ENCODE results near the gene IKZF1. TPM values are rescaled to one million over a fixed set of nuclear protein-coding genes. Genes with fewer than 3 reads are reported as not detected.
"Not testable (repeated sequence)": the region's sequence is repeated elsewhere in the genome, so short reads cannot be mapped to it uniquely, and the experiment has no call there.

IKZF1 gene
- polyA plus RNA-seq, 3 donors, result 1.3 to 3.9 (median 3.4) TPM

DNA sequence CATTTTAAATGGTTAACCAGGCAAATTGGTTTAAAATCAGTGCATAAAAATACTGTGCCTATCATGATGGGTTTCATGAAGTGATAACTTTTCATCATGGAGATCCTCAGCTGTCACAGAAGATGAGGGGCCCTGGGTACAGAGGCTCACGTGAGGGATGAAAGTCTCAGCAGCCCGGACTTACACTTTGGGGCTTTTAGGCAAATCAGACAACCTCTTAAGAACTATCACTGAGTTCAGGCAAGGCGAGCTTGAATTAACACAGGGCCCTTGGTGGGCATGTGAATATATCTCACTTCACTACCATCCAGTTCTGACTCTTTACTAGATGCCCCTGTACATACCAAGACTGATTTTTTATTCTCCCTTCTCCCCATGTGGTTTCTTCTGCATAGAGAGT is 19.6 kb downstream of the IKZF1 start:
- H3K27ac ChIP-seq (ENCODE audit: low read depth, low read length), result no peak overlapping the region
- 62 to 72% (median 71%) methylated on average over 3 of the region's 3 CpGs for WGBS, 3 donors

DNA sequence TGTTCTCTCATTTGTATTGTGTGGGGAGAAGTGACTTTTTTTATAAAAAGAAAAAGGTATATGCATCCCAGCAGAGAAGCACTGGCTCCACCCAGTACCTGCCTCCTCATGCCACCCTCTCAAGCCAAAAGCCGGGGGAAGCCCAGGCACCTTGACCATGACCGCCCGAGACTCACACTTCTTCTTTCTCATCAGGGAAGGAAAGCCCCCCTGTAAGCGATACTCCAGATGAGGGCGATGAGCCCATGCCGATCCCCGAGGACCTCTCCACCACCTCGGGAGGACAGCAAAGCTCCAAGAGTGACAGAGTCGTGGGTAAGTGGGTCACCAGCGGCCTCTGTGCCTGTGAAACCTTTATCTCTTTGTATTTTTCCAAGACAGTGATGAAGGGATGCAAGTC is 22.9 kb downstream of the IKZF1 start:
- no peak overlapping the region for H3K27ac ChIP-seq (ENCODE audit: low read depth, low read length)
- WGBS, 3 donors, result 82 to 94% (median 93%) methylated on average over 9 to 10 of the region's 10 CpGs

DNA sequence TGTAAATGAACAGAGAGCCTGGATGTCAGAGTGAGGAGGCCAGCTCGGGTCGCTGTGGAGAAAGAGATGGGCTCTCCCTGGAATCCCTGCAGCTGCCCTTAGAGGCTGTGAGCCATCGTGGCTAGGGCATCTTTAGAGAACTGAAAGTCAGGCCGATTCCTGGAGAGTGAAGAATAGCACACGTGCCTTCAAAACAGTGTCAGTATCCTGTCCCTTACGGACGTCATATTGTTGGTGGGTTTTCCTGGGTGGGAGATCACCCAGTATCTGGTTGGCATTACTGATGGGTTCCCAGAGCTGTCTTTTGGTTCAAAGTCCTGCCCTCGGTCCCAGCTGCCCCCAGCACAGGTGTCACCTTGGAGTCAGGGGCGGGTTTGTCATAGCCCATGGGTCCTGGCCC is 25.3 kb downstream of the IKZF1 start:
- 71 to 76% (median 74%) methylated on average over 9 of the region's 9 CpGs for WGBS, 3 donors
- no peak overlapping the region for H3K27ac ChIP-seq (ENCODE audit: low read depth, low read length)

- H3K27ac ChIP-seq (ENCODE audit: low read depth, low read length), result no peak overlapping the region
- 57 to 70% (median 62%) methylated on average over 4 of the region's 4 CpGs for WGBS, 3 donors
Observed at GRCh38 chr7:50330254-50330653, 25.7 kb downstream of the IKZF1 start.

DNA sequence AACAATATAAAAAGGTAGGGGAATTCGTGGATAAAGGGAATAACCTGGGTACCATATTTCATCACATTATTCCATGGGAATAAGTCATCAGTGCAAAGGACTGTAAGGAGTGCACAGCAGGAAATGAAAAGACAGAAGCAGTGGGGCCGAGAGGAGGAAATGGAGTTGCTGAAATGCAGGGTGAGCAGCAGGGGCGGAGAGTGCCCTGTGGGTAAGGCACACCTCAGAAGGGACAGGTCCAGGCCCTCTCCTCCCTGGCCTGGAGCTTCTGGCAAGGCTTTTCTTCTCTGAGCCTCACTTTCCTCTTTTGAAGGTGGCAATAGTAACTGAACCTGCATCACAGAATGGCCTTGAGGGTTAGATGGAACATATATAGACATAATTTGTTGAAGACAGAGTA is 26.2 kb downstream of the IKZF1 start:
- no peak overlapping the region for H3K27ac ChIP-seq (ENCODE audit: low read depth, low read length)
- WGBS, 3 donors, result 36 to 52% (median 43%) methylated on average over 3 of the region's 3 CpGs

- no peak overlapping the region for H3K27ac ChIP-seq (ENCODE audit: low read depth, low read length)
- 45 to 60% (median 53%) methylated on average over 2 of the region's 2 CpGs for WGBS, 3 donors
Observed at GRCh38 chr7:50331564-50332208, 27.2 kb downstream of the IKZF1 start.

GRCh38 chr7:50332241-50333165 is 28.0 kb downstream of the IKZF1 start:
- 61 to 67% (median 66%) methylated on average over 8 of the region's 8 CpGs for WGBS, 3 donors
- no peak overlapping the region for H3K27ac ChIP-seq (ENCODE audit: low read depth, low read length)

GRCh38 chr7:50333221-50333651 is 28.7 kb downstream of the IKZF1 start:
- H3K27ac ChIP-seq (ENCODE audit: low read depth, low read length), result no peak overlapping the region
- 7 to 10% (median 8%) methylated on average over 9 of the region's 9 CpGs for WGBS, 3 donors

- H3K27ac ChIP-seq (ENCODE audit: low read depth, low read length), result no peak overlapping the region
Observed at GRCh38 chr7:50334341-50334994, 30.0 kb downstream of the IKZF1 start.

GRCh38 chr7:50335230-50335794 is 30.8 kb downstream of the IKZF1 start:
- 96 to 100% (median 98%) methylated on average over 1 of the region's 1 CpG for WGBS, 3 donors
- no peak overlapping the region for H3K27ac ChIP-seq (ENCODE audit: low read depth, low read length)

More at GRCh38 chr7:50334341-50334994, 30.0 kb downstream of the IKZF1 start:
- WGBS, 3 donors, result 94 to 100% (median 95%) methylated on average over 1 of the region's 1 CpG

- H3K27ac ChIP-seq (ENCODE audit: low read depth, low read length), result no peak overlapping the region
- 61 to 68% (median 66%) methylated on average over 19 to 22 of the region's 22 CpGs for WGBS, 3 donors
Observed at GRCh38 chr7:50335795-50336754, 31.6 kb downstream of the IKZF1 start.

DNA sequence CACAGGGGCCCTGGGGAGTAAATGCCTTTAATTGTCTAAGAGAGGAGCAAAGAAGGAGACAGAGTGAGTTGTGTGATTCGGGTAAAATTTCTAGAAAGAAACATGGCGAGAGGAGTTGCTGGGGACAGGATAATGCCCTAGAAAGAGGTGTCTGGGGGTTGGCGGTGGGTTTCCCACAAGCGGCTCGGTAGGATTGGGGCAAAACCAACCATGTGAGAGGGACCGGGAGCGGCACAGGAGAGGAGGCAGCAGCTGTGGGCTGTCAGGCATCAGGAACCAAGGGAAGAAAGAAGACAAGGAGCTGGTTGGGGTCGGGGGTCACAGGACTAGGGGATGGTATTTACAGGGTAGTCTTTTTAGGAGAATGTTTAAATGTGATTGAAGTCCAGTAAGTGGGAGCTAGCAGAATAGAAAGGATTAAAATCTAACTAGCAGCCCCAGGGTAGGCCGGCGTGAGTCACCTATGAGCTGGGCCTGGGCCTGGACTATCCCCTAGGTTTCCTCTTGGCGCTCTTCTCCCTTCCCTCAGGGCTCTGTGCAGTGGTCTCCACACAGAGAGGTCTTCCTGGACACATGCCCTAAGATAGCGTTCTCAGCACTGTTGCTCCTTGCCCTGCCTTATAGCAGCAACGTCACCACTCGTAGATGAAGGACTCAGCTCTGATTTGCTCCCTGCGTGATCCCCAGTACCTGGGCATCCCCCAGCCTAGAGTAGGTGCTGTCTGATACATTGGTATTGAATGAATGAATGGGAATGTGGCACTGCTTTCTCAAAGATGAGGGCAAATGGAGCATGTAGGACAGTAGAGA is 32.6 kb downstream of the IKZF1 start:
- WGBS, 3 donors, result 80 to 85% (median 81%) methylated on average over 14 to 15 of the region's 15 CpGs
- no peak overlapping the region for H3K27ac ChIP-seq (ENCODE audit: low read depth, low read length)

- H3K27ac ChIP-seq (ENCODE audit: low read depth, low read length), result not testable (repeated sequence)
- WGBS, 3 donors, result 85 to 88% (median 86%) methylated on average over 7 of the region's 7 CpGs
Observed at GRCh38 chr7:50339472-50339871, 35.0 kb downstream of the IKZF1 start.

- H3K27ac ChIP-seq (ENCODE audit: low read depth, low read length), result no peak overlapping the region
- 28 to 60% (median 49%) methylated on average over 7 of the region's 7 CpGs for WGBS, 3 donors
Observed at GRCh38 chr7:50339990-50340500, 35.5 kb downstream of the IKZF1 start.

DNA sequence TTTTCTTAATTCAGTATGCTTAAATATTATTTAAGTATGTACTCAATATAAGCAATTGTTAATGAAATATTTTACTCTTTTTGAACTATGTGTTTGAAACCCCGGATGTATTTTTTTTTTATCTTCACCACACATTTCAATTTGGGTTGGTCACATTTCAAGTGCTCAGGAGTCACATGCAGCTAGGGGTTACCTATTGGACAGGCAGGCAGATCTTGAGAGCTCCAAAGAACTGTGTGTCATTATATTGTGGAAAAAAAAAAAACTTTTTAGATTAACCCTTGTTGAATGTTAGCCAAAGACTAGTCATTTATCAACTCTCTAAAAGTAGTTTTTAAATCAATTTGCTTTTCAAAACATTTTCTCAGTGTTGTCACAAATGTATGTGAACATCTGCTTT is 37.2 kb downstream of the IKZF1 start:
- no peak overlapping the region for H3K27ac ChIP-seq (ENCODE audit: low read depth, low read length)
- WGBS, 3 donors, result 44 to 63% (median 46%) methylated on average over 1 of the region's 1 CpG

GRCh38 chr7:50342616-50343114 is 38.1 kb downstream of the IKZF1 start:
- 9 to 20% (median 9%) methylated on average over 8 of the region's 8 CpGs for WGBS, 3 donors
- H3K27ac ChIP-seq (ENCODE audit: low read depth, low read length), result no peak overlapping the region
